OCI-LY1 (cell line): Measurements from ENCODE around the gene RPGRIP1.

ENCODE experiments used
- H2AFZ ChIP-seq: fragments of 200-600 bp; sonication (generic), shearing (Covaris generic); 2 replicates; pipeline ENCODE4 v1.6.0; 2014; ENCODE audit warnings: antibody characterized with exemption, mild to moderate bottlenecking, low read length
- H3F3A ChIP-seq: fragments of 200-600 bp; sonication (generic), shearing (Covaris generic); 2 replicates; pipeline ENCODE4 v1.6.0; 2014; ENCODE audit warnings: mild to moderate bottlenecking, antibody characterized with exemption, low read length, moderate library complexity; ENCODE audit not compliant: insufficient read depth
- H3K27ac ChIP-seq: fragments of 200-600 bp; sonication (generic); 2 replicates; pipeline ENCODE4 v1.5.1; 2014; ENCODE audit warnings: low read length, mixed run types, mild to moderate bottlenecking, low read depth; ENCODE audit not compliant: poor library complexity, severe bottlenecking
- H3K27me3 ChIP-seq: fragments of 200-600 bp; sonication (generic); 2 replicates; pipeline ENCODE4 v1.6.0; 2014; ENCODE audit warnings: antibody characterized with exemption, mild to moderate bottlenecking, low read length, moderate library complexity; ENCODE audit not compliant: insufficient read depth
- H3K36me3 ChIP-seq: fragments of 200-600 bp; sonication (generic); 2 replicates; pipeline ENCODE4 v1.6.1; 2014; ENCODE audit warnings: mild to moderate bottlenecking, antibody characterized with exemption, low read length, moderate library complexity, mixed read lengths; ENCODE audit not compliant: insufficient read depth
- H3K4me1 ChIP-seq: fragments of 200-600 bp; sonication (generic); 2 replicates; pipeline ENCODE4 v1.5.1; 2014; ENCODE audit warnings: mild to moderate bottlenecking, low read length, moderate library complexity; ENCODE audit not compliant: insufficient read depth, severe bottlenecking
- H3K4me2 ChIP-seq: fragments of 200-600 bp; sonication (generic), shearing (Covaris generic); 2 replicates; pipeline ENCODE4 v1.6.1; 2014; ENCODE audit warnings: low read length
- H3K4me3 ChIP-seq: fragments of 200-600 bp; sonication (generic); 2 replicates; pipeline ENCODE4 v1.5.1; 2014; ENCODE audit warnings: low read length, low read depth, mild to moderate bottlenecking, mixed read lengths; ENCODE audit not compliant: poor library complexity, severe bottlenecking
- H3K79me2 ChIP-seq: fragments of 200-600 bp; shearing (Covaris generic); 2 replicates; pipeline ENCODE4 v1.6.1; 2016; ENCODE audit warnings: mixed run types, low read length, mixed read lengths; ENCODE audit not compliant: insufficient read depth
- H3K9ac ChIP-seq: fragments of 200-600 bp; sonication (generic), shearing (Covaris generic); 2 replicates; pipeline ENCODE4 v1.6.1; 2014; ENCODE audit warnings: mild to moderate bottlenecking, low read length, mixed read lengths
- H3K9me2 ChIP-seq: fragments of 200-600 bp; sonication (generic), shearing (Covaris generic); 2 replicates; pipeline ENCODE4 v1.6.1; 2014; ENCODE audit warnings: low read depth, mild to moderate bottlenecking, low read length, mixed read lengths
- H3K9me3 ChIP-seq: fragments of 200-600 bp; shearing (Covaris generic); 2 replicates; pipeline ENCODE4 v1.6.1; 2014; ENCODE audit warnings: low read length, mixed read lengths
- H4K20me1 ChIP-seq: fragments of 200-600 bp; sonication (generic), shearing (Covaris generic); 2 replicates; pipeline ENCODE4 v1.6.0; 2016; ENCODE audit warnings: mild to moderate bottlenecking, low read length; ENCODE audit not compliant: insufficient read depth
- EZH2 ChIP-seq: fragments of 200-600 bp; sonication (generic), shearing (Covaris generic); IDR thresholded peaks from 2 replicates; pipeline ENCODE4 v1.8.0; 2017; ENCODE audit warnings: borderline replicate concordance, mixed run types, mild to moderate bottlenecking, antibody characterized with exemption, low read length, moderate library complexity, mixed read lengths
- TF ChIP-seq, protein P1 (sequence below): fragments of 200-600 bp; sonication (generic), shearing (Covaris generic); IDR thresholded peaks from 2 replicates; pipeline ENCODE4 v1.5.1; 2017; ENCODE audit warnings: mild to moderate bottlenecking, antibody characterized with exemption, low read length, moderate library complexity, mixed read lengths

The RPGRIP1 gene

DNA sequence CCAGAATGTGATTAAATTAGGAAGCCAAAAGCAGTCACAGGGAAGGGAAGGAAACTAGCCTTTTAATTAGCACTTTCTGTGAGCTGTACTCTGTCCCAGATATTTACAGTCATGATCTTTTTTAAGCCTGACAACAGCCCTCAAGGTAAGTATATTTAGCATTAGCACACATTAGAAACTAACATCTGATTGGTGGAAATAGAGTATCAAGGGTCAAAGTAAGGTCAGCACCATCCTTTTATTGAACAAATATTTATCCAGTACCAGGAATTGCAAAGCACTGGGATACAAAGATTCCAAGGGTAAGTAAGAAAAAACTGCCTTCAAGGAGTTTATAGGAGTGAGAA, 28.2 kb downstream of the RPGRIP1 start:
- H2AFZ ChIP-seq, result 0 out of 2 replicates have a peak overlapping the region, but pooled peaks have one; percentile 22
- H4K20me1 ChIP-seq, result no peaks in the 10 kb centered on the region
- no peaks in the 10 kb centered on the region for H3K36me3 ChIP-seq
- TF ChIP-seq, protein P1, sequence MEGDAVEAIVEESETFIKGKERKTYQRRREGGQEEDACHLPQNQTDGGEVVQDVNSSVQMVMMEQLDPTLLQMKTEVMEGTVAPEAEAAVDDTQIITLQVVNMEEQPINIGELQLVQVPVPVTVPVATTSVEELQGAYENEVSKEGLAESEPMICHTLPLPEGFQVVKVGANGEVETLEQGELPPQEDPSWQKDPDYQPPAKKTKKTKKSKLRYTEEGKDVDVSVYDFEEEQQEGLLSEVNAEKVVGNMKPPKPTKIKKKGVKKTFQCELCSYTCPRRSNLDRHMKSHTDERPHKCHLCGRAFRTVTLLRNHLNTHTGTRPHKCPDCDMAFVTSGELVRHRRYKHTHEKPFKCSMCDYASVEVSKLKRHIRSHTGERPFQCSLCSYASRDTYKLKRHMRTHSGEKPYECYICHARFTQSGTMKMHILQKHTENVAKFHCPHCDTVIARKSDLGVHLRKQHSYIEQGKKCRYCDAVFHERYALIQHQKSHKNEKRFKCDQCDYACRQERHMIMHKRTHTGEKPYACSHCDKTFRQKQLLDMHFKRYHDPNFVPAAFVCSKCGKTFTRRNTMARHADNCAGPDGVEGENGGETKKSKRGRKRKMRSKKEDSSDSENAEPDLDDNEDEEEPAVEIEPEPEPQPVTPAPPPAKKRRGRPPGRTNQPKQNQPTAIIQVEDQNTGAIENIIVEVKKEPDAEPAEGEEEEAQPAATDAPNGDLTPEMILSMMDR, result no peak
- TF ChIP-seq EZH2, result no peak
- peaks cover 6% of the 10 kb centered on the region for H3F3A ChIP-seq
- H3K9me2 ChIP-seq, result no peaks in the 10 kb centered on the region
- no peaks in the 10 kb centered on the region for H3K9me3 ChIP-seq
- peak overlapping the region; percentile 63 for H3K4me2 ChIP-seq
- H3K4me3 ChIP-seq, result peak overlapping the region; percentile 58
- peaks cover 20% of the 10 kb centered on the region for H3K4me1 ChIP-seq
- peak overlapping the region; percentile 30 for H3K27ac ChIP-seq
- peak overlapping the region; percentile 60 for H3K9ac ChIP-seq
- H3K79me2 ChIP-seq, result no peaks in the 10 kb centered on the region
- no peaks in the 10 kb centered on the region for H3K27me3 ChIP-seq

DNA sequence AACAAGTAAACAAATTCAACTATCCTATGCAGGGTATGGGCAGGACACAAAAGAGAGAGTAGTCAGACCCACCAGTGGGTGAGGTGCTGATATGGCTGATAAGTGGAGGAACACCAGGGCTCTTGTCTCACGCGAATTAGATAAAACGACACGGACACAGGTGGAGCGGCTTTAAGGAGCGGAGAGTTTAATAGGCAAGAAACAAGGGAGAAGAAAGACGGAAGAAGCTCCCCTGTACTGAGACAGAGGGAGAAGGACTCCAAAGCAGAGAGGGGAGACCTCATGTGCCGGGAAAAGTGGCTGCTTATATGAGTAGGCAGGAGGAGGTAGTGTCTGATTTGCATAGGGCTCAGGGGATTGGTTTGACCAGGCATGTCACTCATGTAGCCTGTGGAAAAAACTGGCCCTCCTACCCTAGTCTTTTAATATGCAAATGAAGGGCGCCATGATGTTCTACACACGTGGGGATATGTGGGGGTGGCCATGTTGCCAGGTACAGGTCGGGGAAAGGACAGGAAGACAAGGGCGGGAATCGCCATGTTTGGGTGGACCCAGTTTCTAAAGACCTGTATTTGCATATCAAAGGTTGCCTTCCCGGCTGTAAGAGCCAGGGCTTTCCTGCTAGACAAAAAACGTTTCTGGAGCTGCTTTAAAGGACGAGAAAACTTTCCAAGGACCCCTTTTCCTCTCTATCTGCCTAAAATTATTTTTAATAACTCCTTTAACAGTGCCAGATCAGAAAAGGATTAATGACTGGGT, 28.8 kb downstream of the RPGRIP1 start:
- Histone ChIP-seq H3K9ac (peak overlapping the region; percentile 60), H3K27ac (peak overlapping the region; percentile 30), H3K4me3 (peak overlapping the region; percentile 58), H3K27me3 (no peaks in the 10 kb centered on the region), H3K4me2 (peak overlapping the region; percentile 63), H3K79me2 (no peaks in the 10 kb centered on the region), H4K20me1 (no peaks in the 10 kb centered on the region), H3K9me3 (no peaks in the 10 kb centered on the region), H3K9me2 (no peaks in the 10 kb centered on the region), H3F3A (peaks cover 6% of the 10 kb centered on the region), H3K36me3 (no peaks in the 10 kb centered on the region), H2AFZ (peak overlapping the region; percentile 22; the same call in 1 of the 2 replicates), H3K4me1 (peaks cover 20% of the 10 kb centered on the region)
- TF ChIP-seq, protein P1, result no peak
- TF ChIP-seq EZH2, result no peak

DNA sequence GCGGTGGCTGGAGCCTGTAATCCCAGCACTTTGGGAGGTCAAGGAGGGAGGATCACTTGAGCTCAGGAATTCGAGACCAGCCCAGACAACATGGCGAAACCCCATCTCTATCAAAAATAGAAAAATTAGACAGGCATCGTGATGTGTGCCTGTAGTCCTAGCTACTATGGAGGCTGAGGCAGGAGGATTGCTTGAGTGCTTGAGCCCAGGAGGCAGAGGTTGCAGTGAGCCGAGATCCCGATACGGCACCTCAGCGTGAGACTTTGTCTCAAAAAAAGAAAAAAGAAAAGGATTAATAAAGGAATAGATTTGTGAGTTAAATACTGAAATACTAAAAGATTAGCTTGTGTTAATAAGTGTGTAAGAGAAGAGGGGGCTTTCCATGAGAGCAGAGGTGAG, 29.4 kb downstream of the RPGRIP1 start:
- TF ChIP-seq EZH2, result no peak
- TF ChIP-seq, protein P1, result no peak
- H3K4me2 ChIP-seq, result peak overlapping the region; percentile 49
- peak overlapping the region; percentile 3 for H3K27ac ChIP-seq
- no peaks in the 10 kb centered on the region for H3K27me3 ChIP-seq
- no peaks in the 10 kb centered on the region for H3K36me3 ChIP-seq
- peaks cover 6% of the 10 kb centered on the region for H3F3A ChIP-seq
- H3K79me2 ChIP-seq, result no peaks in the 10 kb centered on the region
- H3K4me1 ChIP-seq, result peaks cover 20% of the 10 kb centered on the region
- no peaks in the 10 kb centered on the region for H3K9me2 ChIP-seq
- H3K9me3 ChIP-seq, result no peaks in the 10 kb centered on the region
- H4K20me1 ChIP-seq, result no peaks in the 10 kb centered on the region
- H3K4me3 ChIP-seq, result peak overlapping the region; percentile 58
- H3K9ac ChIP-seq, result peak overlapping the region; percentile 42; the same call in 1 of the 2 replicates
- H2AFZ ChIP-seq, result peak overlapping the region; percentile 1; the same call in 1 of the 2 replicates
